GM11168 (cell line): Measurements from ENCODE around the gene ICA1.

Experiments used
- in situ Hi-C: fragments of 300-500 bp; cut with MboI; formaldehyde crosslinking; loops from one replicate; pipeline ENCODE4 v1.12.0; 2022; ENCODE audit warnings: low sequenced_read_pairs; ENCODE audit not compliant: unreplicated experiment

ICA1 gene

GRCh38 chr7:8228766-8229674 is 32.9 kb downstream of the ICA1 start:
- in situ Hi-C loops, result no loop called here

GRCh38 chr7:8228068-8228467 is 33.9 kb downstream of the ICA1 start:
- in situ Hi-C loops, result no loop called here

- in situ Hi-C loops, result no loop called here
Measured at GRCh38 chr7:8227261-8227660, 34.7 kb downstream of the ICA1 start.

GRCh38 chr7:8226501-8226900 is 35.5 kb downstream of the ICA1 start:
- in situ Hi-C loops, result no loop called here

DNA sequence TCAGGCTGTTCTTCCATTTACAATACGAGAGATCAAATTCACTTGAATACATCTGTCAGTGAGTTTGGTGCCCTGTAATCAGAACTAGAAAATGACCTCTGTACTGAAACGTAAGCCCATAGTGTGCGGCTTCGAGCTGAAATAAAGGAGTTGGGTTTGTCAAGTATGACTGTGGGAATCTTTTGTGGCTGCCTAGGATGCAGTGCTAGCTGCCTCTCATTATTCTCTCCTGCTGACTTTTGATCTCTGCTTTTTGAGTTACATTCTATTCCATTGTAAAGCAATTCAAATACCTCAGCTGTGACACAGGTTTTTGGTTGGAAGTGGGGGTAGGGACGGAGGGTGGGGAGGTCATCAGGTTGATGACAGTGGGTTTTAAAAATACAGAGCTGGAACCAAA is 40.4 kb downstream of the ICA1 start:
- in situ Hi-C loops, result loop anchor here (25.0 kb wide), 1 partner anchor 1109 kb away; no protein-coding TSS in a partner anchor

GRCh38 chr7:8221101-8221495 is 40.9 kb downstream of the ICA1 start:
- in situ Hi-C loops, result loop anchor here (25.0 kb wide), 1 partner anchor 1109 kb away; no protein-coding TSS in a partner anchor

DNA sequence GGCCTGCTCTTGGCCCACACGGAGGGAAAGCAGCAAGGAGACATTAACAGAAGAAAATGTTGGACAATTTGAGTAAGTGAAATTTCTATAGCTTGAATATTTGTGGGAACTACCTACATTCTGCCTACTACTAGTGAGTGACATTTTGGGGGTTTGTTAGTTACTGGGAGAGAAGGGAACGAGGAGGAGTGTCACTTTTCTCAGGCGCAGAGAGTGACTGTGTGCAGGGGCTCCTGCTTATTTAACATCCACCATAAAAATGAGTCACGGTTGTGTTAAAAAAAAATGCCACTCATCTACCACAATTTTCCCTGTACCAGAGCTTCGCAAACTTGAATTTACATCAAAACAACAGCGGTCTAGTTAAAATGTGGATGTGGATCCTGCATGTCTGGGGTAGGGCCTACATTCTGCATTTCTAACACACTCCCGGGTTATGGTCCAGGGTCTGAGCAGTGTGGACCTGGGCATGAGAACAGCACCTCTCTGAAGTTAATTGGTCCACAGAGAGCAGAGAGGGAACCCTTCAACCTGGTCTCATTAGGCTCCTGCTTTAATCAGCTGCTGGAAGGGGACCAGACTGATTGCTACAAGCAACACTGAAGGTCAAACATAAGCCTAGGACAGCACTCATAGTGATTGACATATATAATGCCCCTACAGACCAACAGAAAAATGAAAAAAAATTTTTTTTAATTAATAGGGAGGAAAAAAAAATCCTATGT is 41.4 kb downstream of the ICA1 start:
- in situ Hi-C loops, result loop anchor here (25.0 kb wide), 1 partner anchor 1108 kb away; no protein-coding TSS in a partner anchor

- in situ Hi-C loops, result loop anchor here (25.0 kb wide), 1 partner anchor 1105 kb away; no protein-coding TSS in a partner anchor
Measured at GRCh38 chr7:8217200-8218068, 44.5 kb downstream of the ICA1 start.

GRCh38 chr7:8216334-8216690 is 45.7 kb downstream of the ICA1 start:
- in situ Hi-C loops, result loop anchor here (25.0 kb wide), 1 partner anchor 1104 kb away; no protein-coding TSS in a partner anchor

- in situ Hi-C loops, result loop anchor here (25.0 kb wide), 1 partner anchor 1103 kb away; no protein-coding TSS in a partner anchor
Measured at GRCh38 chr7:8215648-8216333, 46.2 kb downstream of the ICA1 start.

DNA sequence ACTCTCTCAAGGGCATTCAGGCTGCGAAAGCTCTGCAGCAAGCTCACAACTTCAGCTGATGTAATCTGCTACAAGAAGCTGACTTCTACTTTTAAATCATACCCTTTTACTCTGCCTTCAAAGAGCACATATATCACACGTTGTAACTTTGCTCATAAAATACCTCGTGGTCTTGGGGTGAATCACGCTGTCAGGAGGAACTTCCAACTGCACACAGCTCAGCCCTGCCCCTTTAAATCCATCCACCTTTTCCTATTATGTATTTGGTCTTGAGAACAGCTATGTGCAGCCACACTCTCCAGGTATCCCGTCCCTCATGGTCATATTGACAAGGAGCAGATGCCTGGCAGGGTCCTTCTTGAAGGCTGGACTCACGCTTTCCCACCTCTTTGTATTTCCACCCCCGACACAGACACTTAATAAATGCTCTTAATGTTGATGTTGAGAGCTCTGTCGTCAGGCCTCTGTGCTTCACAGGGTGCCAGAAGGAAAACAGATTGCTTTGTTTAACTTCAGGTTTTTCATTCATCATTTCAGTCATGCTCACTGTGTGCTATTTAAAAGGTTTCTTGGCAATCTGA is 47.6 kb downstream of the ICA1 start:
- in situ Hi-C loops, result loop anchor here (5.0 to 25.0 kb wide), 2 partner anchors 452 to 1102 kb away; no protein-coding TSS in a partner anchor

GRCh38 chr7:8213381-8213780 is 48.6 kb downstream of the ICA1 start:
- in situ Hi-C loops, result loop anchor here (5.0 to 25.0 kb wide), 2 partner anchors 451 to 1101 kb away; no protein-coding TSS in a partner anchor

- in situ Hi-C loops, result loop anchor here (5.0 to 25.0 kb wide), 2 partner anchors 450 to 1100 kb away; no protein-coding TSS in a partner anchor
Measured at GRCh38 chr7:8212638-8213037, 49.3 kb downstream of the ICA1 start.

DNA sequence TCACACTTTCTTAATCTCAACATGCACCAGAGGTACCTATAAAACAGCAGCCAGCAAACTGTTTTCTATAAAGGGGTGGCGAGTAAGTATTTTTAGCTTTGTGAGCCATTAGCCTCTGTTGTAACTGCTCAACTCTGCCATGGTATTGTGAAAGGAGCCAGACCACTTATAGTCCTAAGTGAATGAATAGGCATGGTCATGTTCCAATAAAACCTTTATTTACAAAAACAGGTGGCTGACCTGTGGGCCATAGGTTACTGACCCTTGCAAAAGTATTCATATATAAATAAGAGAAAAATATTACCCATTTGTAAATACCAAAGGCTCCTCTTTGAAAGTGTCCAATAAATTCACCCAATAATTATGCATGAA is 50.3 kb downstream of the ICA1 start:
- in situ Hi-C loops, result loop anchor here (5.0 to 25.0 kb wide), 2 partner anchors 449 to 1099 kb away; no protein-coding TSS in a partner anchor

DNA sequence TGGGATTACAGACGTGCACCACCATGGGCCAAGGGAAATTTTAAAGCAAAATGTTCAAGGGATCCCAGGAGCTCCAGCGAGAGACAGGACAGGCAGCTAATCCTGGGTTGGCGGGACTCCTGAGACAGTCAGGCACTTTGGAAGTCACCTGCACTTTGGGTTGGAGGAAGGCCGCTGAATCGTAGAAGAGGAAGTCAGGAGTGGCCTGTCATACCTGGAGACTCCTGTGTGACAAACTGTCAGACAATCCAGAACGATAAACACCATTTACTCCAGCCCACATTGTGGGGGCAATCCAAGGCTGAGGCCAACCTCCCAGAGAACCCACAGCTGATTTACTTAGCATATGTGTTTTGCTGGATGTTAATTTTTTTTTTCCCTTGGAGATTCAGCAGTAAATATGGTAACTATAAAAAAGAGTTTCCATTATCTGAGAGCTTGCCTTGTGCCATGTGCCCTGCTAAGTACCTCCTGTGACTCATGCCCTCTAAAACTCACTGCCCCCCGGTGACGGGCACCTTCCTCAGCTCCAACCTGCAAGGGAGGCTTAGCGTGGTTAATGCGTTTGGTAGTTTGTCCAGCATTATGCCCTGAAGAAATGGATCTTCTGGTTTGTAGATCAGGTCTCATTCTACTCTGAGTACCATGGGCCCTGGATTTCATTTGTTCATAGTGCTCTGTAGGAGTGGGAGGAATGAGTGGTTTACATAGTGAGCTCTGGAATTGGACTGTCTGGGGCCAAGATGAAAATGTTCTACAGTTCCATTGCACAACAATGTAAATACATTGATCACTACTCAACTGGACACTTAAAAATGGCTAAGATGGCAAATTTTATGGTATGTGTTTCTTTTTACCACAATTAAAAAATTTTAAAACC is 50.9 kb downstream of the ICA1 start:
- in situ Hi-C loops, result loop anchor here (5.0 to 25.0 kb wide), 2 partner anchors 449 to 1099 kb away; no protein-coding TSS in a partner anchor

DNA sequence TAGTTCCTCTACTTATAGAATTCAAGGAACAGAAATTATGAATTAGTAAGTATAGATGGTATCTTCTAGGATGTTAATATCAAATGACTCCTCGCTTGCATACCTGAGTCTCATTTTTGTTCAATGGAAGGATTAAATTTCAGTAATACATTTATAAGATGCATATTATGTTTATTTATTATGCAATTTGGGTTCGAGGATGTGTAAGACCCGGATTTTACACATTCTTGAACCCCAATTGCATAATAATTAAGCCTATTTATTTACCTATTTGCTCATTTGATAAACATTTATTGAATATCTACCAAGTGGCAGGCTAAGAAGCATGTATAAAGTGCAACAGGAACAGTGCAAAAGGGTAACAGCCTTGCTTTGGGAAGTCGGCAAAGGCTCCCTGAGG is 52.6 kb downstream of the ICA1 start:
- in situ Hi-C loops, result loop anchor here (25.0 kb wide), 1 partner anchor 1097 kb away; no protein-coding TSS in a partner anchor

DNA sequence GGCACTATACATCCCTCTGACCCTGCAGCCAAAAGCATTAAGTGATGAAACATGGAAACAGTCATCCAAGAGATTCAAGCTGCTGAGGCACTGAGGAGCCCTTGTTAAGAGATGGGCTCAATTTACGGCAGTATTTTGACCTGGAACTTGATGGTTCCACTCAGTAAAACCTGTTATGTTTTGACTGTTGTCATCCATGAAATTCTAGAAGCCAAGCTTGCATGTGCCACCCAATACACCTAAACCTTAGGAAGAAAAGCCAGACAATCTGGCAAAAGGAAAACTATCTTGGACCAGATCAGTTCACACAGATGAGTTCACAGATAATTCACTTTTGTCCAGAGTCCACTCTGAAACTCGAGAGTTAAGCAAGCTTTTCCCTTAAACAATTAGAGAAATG is 53.2 kb downstream of the ICA1 start:
- in situ Hi-C loops, result loop anchor here (25.0 kb wide), 1 partner anchor 1097 kb away; no protein-coding TSS in a partner anchor

GRCh38 chr7:8206956-8207355 is 55.0 kb downstream of the ICA1 start:
- in situ Hi-C loops, result loop anchor here (25.0 kb wide), 1 partner anchor 1095 kb away; no protein-coding TSS in a partner anchor
